H1 (cell line): Measurements from ENCODE around the gene SCYGR7. TPM values are rescaled to one million over a fixed set of nuclear protein-coding genes. Genes with fewer than 3 reads are reported as not detected.

Experiments used
- CHD2 ChIP-seq: IDR thresholded peaks from 2 replicates; pipeline ENCODE4 v1.6.1; 2012; ENCODE audit warnings: low read length, improper control_type of control experiment
- CHD7 ChIP-seq: fragments of 300-600 bp; sonication (generic); IDR thresholded peaks from 2 replicates; pipeline ENCODE4 v1.7.1; 2012; ENCODE audit warnings: low read length, moderate library complexity, mild to moderate bottlenecking, inconsistent platforms; ENCODE audit not compliant: insufficient replicate concordance
- polyA plus RNA-seq, 7 experiments: library from polyadenylated mRNA; depleted of rRNA in 3 of 7; stranded (reverse) in 5 of 7; unstranded in 2 of 7; fragments of >200 nt in 5 of 7; fragments of 200-250 nt in 2 of 7; gene quantifications; 1 replicate in 5 of 7; 2 replicates in 1 of 7; 4 replicates in 1 of 7; pipeline versions ENCODE4 v1.2.1 to v1.2.3, GENCODE V29; 2011 to 2013; ENCODE audit warnings: missing spikeins in 2 of 7, mixed read lengths in 2 of 7
- total RNA-seq: library from RNA; stranded (reverse); fragmentation: NEBNext Ultra II Directional; extraction: Animal tissue kit (Norgen Biotek cat#: 25700); gene quantifications from 2 replicates; pipeline ENCODE4 v1.2.1, GENCODE V29; 2021

Gene SCYGR7
- total and polyA plus RNA-seq, 2 of the 8 experiments (the other 6 are each of a cell fraction or from before 2014, with no cell fraction given), result not detected

GRCh38 chr2:227706859-227707258 is 21.3 kb upstream of the SCYGR7 start (continued):
- TF ChIP-seq CHD7 (no peak), CHD2 (no peak)
